IMR-90 (cell line): Measurements from ENCODE around the gene ADAM12. TPM values are rescaled to one million over a fixed set of nuclear protein-coding genes. Genes with fewer than 3 reads are reported as not detected.
A peak's percentile ranks its signal among the peaks of the same experiment; 100 is the strongest.

ENCODE experiments used
- ATAC-seq: fragments of 200-7000 bp; cut with Tn5 transposase; 2 replicates; pipeline ENCODE4 v1.9.1; 2020; ENCODE audit warnings: low read depth, mild to moderate bottlenecking, moderate library complexity
- BruUV-seq: library from RNA; stranded (reverse); fragments of 400-500 nt; replicated peaks from 2 replicates; lab custom pipeline; 2021; lab: Mats Ljungman, UMichigan
- CTCF ChIA-PET: fragments of 300-600 bp; formaldehyde crosslinking; extraction: SDS; loops from one replicate; lab custom pipeline; 2021; ENCODE audit warnings: antibody characterized with exemption; lab: Yijun Ruan, JAX
- POLR2A ChIA-PET: fragments of 300-600 bp; sonication (Branson Sonifier 250); formaldehyde crosslinking; loops from one replicate; lab custom pipeline; 2022; ENCODE audit warnings: antibody characterized with exemption; ENCODE audit not compliant: unreplicated experiment; lab: Charles Lee
- DNase-seq: peaks from one replicate; pipeline ENCODE4 v3.0.0; 2013
- H2AFZ ChIP-seq: replicated peaks from 2 replicates; pipeline ENCODE3; 2013; ENCODE audit warnings: low read length, mild to moderate bottlenecking; ENCODE audit not compliant: poor library complexity
- H2AK5ac ChIP-seq: 2 replicates; pipeline ENCODE4 v1.6.1; 2013; ENCODE audit warnings: low read depth, low read length, inconsistent platforms
- H2AK9ac ChIP-seq: replicated peaks from 2 replicates; pipeline ENCODE3; 2013; ENCODE audit warnings: mild to moderate bottlenecking, low read depth, low read length, moderate library complexity; ENCODE audit not compliant: poor library complexity
- H2BK120ac ChIP-seq: 2 replicates; pipeline ENCODE4 v1.6.1; 2013; ENCODE audit warnings: low read depth, low read length, inconsistent platforms
- H2BK15ac ChIP-seq: 3 replicates; pipeline ENCODE4 v1.6.1; 2013; ENCODE audit warnings: low read depth, low read length, inconsistent platforms
- H2BK20ac ChIP-seq: 2 replicates; pipeline ENCODE4 v1.6.1; 2013; ENCODE audit warnings: low read depth, mild to moderate bottlenecking, inconsistent platforms, low read length, moderate library complexity
- H2BK5ac ChIP-seq: 2 replicates; pipeline ENCODE4 v1.6.1; 2013; ENCODE audit warnings: mild to moderate bottlenecking, low read depth, low read length, inconsistent platforms; ENCODE audit not compliant: poor library complexity, severe bottlenecking
- H3K14ac ChIP-seq: replicated peaks from 2 replicates; pipeline ENCODE4 v1.6.1; 2013; ENCODE audit warnings: low read depth, low read length, inconsistent platforms
- H3K18ac ChIP-seq: 2 replicates; pipeline ENCODE4 v1.6.1; 2013; ENCODE audit warnings: low read depth, low read length, control low read depth
- H3K23ac ChIP-seq: 2 replicates; pipeline ENCODE4 v1.6.1; 2013; ENCODE audit warnings: low read depth, low read length, inconsistent platforms
- H3K27ac ChIP-seq: 2 replicates; pipeline ENCODE4 v1.5.1; 2013; ENCODE audit warnings: mild to moderate bottlenecking, control low read depth, low read length; ENCODE audit not compliant: insufficient read depth
- H3K27me3 ChIP-seq: 2 replicates; pipeline ENCODE4 v1.6.1; 2013; ENCODE audit warnings: low read length; ENCODE audit not compliant: control insufficient read depth, insufficient read depth
- H3K36me3 ChIP-seq: 2 replicates; pipeline ENCODE4 v1.6.1; 2013; ENCODE audit warnings: low read length, mixed read lengths; ENCODE audit not compliant: control insufficient read depth, insufficient read depth
- H3K4ac ChIP-seq: 2 replicates; pipeline ENCODE4 v1.6.1; 2013; ENCODE audit warnings: low read depth, low read length, inconsistent platforms
- H3K4me1 ChIP-seq: 2 replicates; pipeline ENCODE4 v1.6.1; 2013; ENCODE audit warnings: low read length, mixed read lengths; ENCODE audit not compliant: control insufficient read depth, insufficient read depth
- H3K4me2 ChIP-seq: 2 replicates; pipeline ENCODE4 v1.6.1; 2013; ENCODE audit warnings: low read depth, mild to moderate bottlenecking, control low read depth, low read length, moderate library complexity
- H3K4me3 ChIP-seq: 2 replicates; pipeline ENCODE4 v1.5.1; 2013; ENCODE audit warnings: low read depth, mild to moderate bottlenecking, control low read depth, low read length, moderate library complexity; ENCODE audit not compliant: insufficient read depth
- H3K56ac ChIP-seq: 2 replicates; pipeline ENCODE4 v1.6.1; 2013; ENCODE audit warnings: low read length, inconsistent platforms; ENCODE audit not compliant: insufficient read depth; ENCODE audit errors: extremely low read depth
- H3K79me1 ChIP-seq, 2 experiments: 2 replicates each; pipeline ENCODE4 v1.6.1; 2013; ENCODE audit warnings: low read length in 2 of 2, inconsistent platforms in 1 of 2, low read depth in 1 of 2
- H3K9ac ChIP-seq: 2 replicates; pipeline ENCODE4 v1.6.1; 2013; ENCODE audit warnings: low read depth, low read length, control low read depth
- H3K9me1 ChIP-seq: 2 replicates; pipeline ENCODE4 v1.6.1; 2013; ENCODE audit warnings: low read length, inconsistent platforms; ENCODE audit not compliant: insufficient read depth
- H3K9me3 ChIP-seq: 2 replicates; pipeline ENCODE4 v1.6.1; 2013; ENCODE audit warnings: low read length; ENCODE audit not compliant: control insufficient read depth, insufficient read depth
- H4K20me1 ChIP-seq: 2 replicates; pipeline ENCODE4 v1.6.1; 2013; ENCODE audit warnings: low read length, inconsistent platforms; ENCODE audit not compliant: insufficient read depth
- H4K5ac ChIP-seq: 2 replicates; pipeline ENCODE4 v1.6.1; 2013; ENCODE audit warnings: mild to moderate bottlenecking, low read depth, low read length, control low read depth
- H4K8ac ChIP-seq, 2 experiments: 2 replicates each; pipeline ENCODE4 v1.6.1; 2013; ENCODE audit warnings: low read depth in 2 of 2, low read length in 2 of 2, control low read depth in 1 of 2, inconsistent platforms in 1 of 2
- H4K91ac ChIP-seq: 2 replicates; pipeline ENCODE4 v1.6.1; 2013; ENCODE audit warnings: low read depth, low read length, inconsistent platforms; ENCODE audit not compliant: insufficient read depth
- BHLHE40 ChIP-seq: fragments of 150-350 bp; IDR thresholded peaks from 2 replicates; pipeline ENCODE4 v1.6.1; 2016; ENCODE audit warnings: mild to moderate bottlenecking, low read depth, low read length
- CEBPB ChIP-seq: IDR thresholded peaks from 2 replicates; pipeline ENCODE4 v1.6.1; 2012; ENCODE audit warnings: low read depth, low read length, improper control_type of control experiment
- CHD1 ChIP-seq: IDR thresholded peaks from 2 replicates; pipeline ENCODE4 v1.6.1; 2012; ENCODE audit warnings: low read depth, low read length, improper control_type of control experiment
- CTCF ChIP-seq: conservative IDR thresholded peaks from 2 replicates; pipeline ENCODE4 v1.5.1; 2012; ENCODE audit warnings: mild to moderate bottlenecking, low read depth, low read length, improper control_type of control experiment
- ELK1 ChIP-seq: fragments of 150-350 bp; IDR thresholded peaks from 2 replicates; pipeline ENCODE4 v1.6.1; 2016; ENCODE audit warnings: low read depth, mild to moderate bottlenecking, low read length, moderate library complexity, borderline replicate concordance
- FOS ChIP-seq: fragments of 150-350 bp; IDR thresholded peaks from 2 replicates; pipeline ENCODE4 v1.6.1; 2016; ENCODE audit warnings: low read depth, low read length
- MAFK ChIP-seq: IDR thresholded peaks from 2 replicates; pipeline ENCODE4 v1.6.1; 2012; ENCODE audit warnings: low read depth, low read length, improper control_type of control experiment
- MAZ ChIP-seq: IDR thresholded peaks from 2 replicates; pipeline ENCODE4 v1.6.1; 2012; ENCODE audit warnings: low read depth, mild to moderate bottlenecking, low read length, improper control_type of control experiment, moderate library complexity, borderline replicate concordance
- MXI1 ChIP-seq: IDR thresholded peaks from 2 replicates; pipeline ENCODE4 v1.6.1; 2012; ENCODE audit warnings: low read depth, mild to moderate bottlenecking, low read length, moderate library complexity, borderline replicate concordance
- NFE2L2 ChIP-seq: fragments of 150-350 bp; IDR thresholded peaks from 2 replicates; pipeline ENCODE4 v1.6.1; 2016; ENCODE audit warnings: low read depth, mild to moderate bottlenecking, low read length
- POLR2A ChIP-seq: IDR thresholded peaks from 2 replicates; pipeline ENCODE4 v1.6.1; 2012; ENCODE audit warnings: mild to moderate bottlenecking, low read depth, low read length
- RAD21 ChIP-seq: IDR thresholded peaks from 2 replicates; pipeline ENCODE4 v1.6.1; 2012; ENCODE audit warnings: low read length, improper control_type of control experiment
- RCOR1 ChIP-seq: IDR thresholded peaks from 2 replicates; pipeline ENCODE4 v1.6.1; 2012; ENCODE audit warnings: mild to moderate bottlenecking, low read length, improper control_type of control experiment; ENCODE audit not compliant: insufficient replicate concordance
- RFX5 ChIP-seq: IDR thresholded peaks from 2 replicates; pipeline ENCODE4 v1.8.0; 2012; ENCODE audit warnings: low read depth, mild to moderate bottlenecking, low read length, moderate library complexity
- SMC3 ChIP-seq: fragments of 150-350 bp; IDR thresholded peaks from 2 replicates; pipeline ENCODE4 v1.6.1; 2016; ENCODE audit warnings: low read depth, mild to moderate bottlenecking, antibody characterized with exemption, low read length, moderate library complexity
- USF2 ChIP-seq: fragments of 150-350 bp; IDR thresholded peaks from 2 replicates; pipeline ENCODE4 v1.6.1; 2017; ENCODE audit warnings: mild to moderate bottlenecking, antibody characterized with exemption, low read length, low read depth
- WGBS, 2 experiments: methylation state at CpG; one replicate each; pipeline versions ENCODE4 v1.1.5 to v1.1.7; 2013; ENCODE audit warnings: missing lambda C conversion rate in 2 of 2; ENCODE audit not compliant: insufficient read length in 1 of 2; ENCODE audit errors: extremely low coverage in 2 of 2; 5-methylcytosine and 5-hydroxymethylcytosine counted together
- dilution Hi-C: fragments of 300-500 bp; cut with HindIII; formaldehyde crosslinking; loops from one replicate; pipeline ENCODE4 v1.14.3; 2018; ENCODE audit warnings: low sequenced_read_pairs; ENCODE audit not compliant: unreplicated experiment
- in situ Hi-C: fragments of 300-500 bp; cut with MboI; formaldehyde crosslinking; loops from 3 replicates; pipeline ENCODE4 v1.14.3; 2019; ENCODE audit warnings: low sequenced_read_pairs, inconsistent platforms, mixed read lengths
- intact Hi-C: fragments of 100-400 bp; cut with micrococcal nuclease; formaldehyde crosslinking; loops from 2 replicates; pipeline ENCODE4 v1.10.0; 2022
- polyA plus RNA-seq, 3 experiments: library from polyadenylated mRNA; depleted of rRNA; stranded (reverse); fragments of >200 nt; gene quantifications; 2 replicates each; pipeline ENCODE4 v1.2.3, GENCODE V29; 2012; ENCODE audit warnings: low replicate concordance in 1 of 3
- total RNA-seq: library from RNA; depleted of rRNA; stranded (reverse); fragments of >200 nt; gene quantifications from 2 replicates; pipeline ENCODE4 v1.2.3, GENCODE V29; 2012

ADAM12 gene
- total and polyA plus RNA-seq, 2 of the 4 experiments (the other 2 are of a cell fraction), result 9.6 to 10.2 TPM

- H3K4ac ChIP-seq, result no peak overlapping the region
- no peak overlapping the region for H3K56ac ChIP-seq
- no peak overlapping the region for H2AFZ ChIP-seq
- no peak overlapping the region for H2BK15ac ChIP-seq
- in situ Hi-C loops (no loop called here), dilution Hi-C loops (no loop called here), intact Hi-C loops (loop anchor here (5.0 kb wide), 1 partner anchor 137 kb away; the partner anchor contains the start of gene ADAM12)
- H4K91ac ChIP-seq, result no peak overlapping the region
- no peak overlapping the region for H2AK9ac ChIP-seq
- no peaks in the 10 kb centered on the region for H3K36me3 ChIP-seq
- no peak overlapping the region for H4K8ac ChIP-seq
- H2BK120ac ChIP-seq, result 0 out of 2 replicates have a peak overlapping the region, but pooled peaks have one; percentile 24
- BruUV-seq, result no TSS peak
- ChIA-PET POLR2A (no interaction called here), CTCF (no interaction called here)
- H2AK5ac ChIP-seq, result no peak overlapping the region
- H3K79me1 ChIP-seq, result no peaks in the 10 kb centered on the region
- H3K4me1 ChIP-seq, result peaks cover 21% of the 10 kb centered on the region
- no peak overlapping the region for H3K4me2 ChIP-seq
- no CpG with 5 or more reads among the region's 5 CpGs for WGBS, 2 experiments
- DNase-seq (no peak), ATAC-seq (no peak)
- H4K5ac ChIP-seq, result no peak overlapping the region
- no peak overlapping the region for H3K9ac ChIP-seq
- peaks cover 26% of the 10 kb centered on the region for H3K9me1 ChIP-seq
- H3K27ac ChIP-seq, result no peak overlapping the region
- H3K14ac ChIP-seq, result no peak overlapping the region
- TF ChIP-seq USF2 (no peak), POLR2A (no peak), SMC3 (no peak), NFE2L2 (no peak), FOS (no peak), CHD1 (no peak), CEBPB (no peak), MAZ (no peak), MXI1 (no peak), RAD21 (no peak), CTCF (no peak), BHLHE40 (no peak), RCOR1 (no peak), ELK1 (no peak), MAFK (no peak), RFX5 (no peak)
- H3K9me3 ChIP-seq, result no peaks in the 10 kb centered on the region
- peaks cover 11% of the 10 kb centered on the region; the same call in 1 of the 2 replicates for H4K20me1 ChIP-seq
- H3K4me3 ChIP-seq, result no peak overlapping the region
- H2BK20ac ChIP-seq, result peak overlapping the region; percentile 45; the same call in 1 of the 2 replicates
- no peak overlapping the region for H2BK5ac ChIP-seq
- H3K27me3 ChIP-seq, result no peaks in the 10 kb centered on the region
- no peak overlapping the region; the same call in 1 of the 2 replicates for H3K18ac ChIP-seq
- H3K23ac ChIP-seq, result no peak overlapping the region
These were observed 138.2 kb downstream of the ADAM12 start for GRCh38 chr10:126250045-126250444.
